H1 (cell line): ENCODE measurements around the gene ONECUT3. TPM values are rescaled to one million over a fixed set of nuclear protein-coding genes. Genes with fewer than 3 reads are reported as not detected.

Experiments used
- CTCF ChIA-PET: fragments of 300-600 bp; sonication (Branson Sonifier 250); formaldehyde crosslinking; loops from one replicate; lab custom pipeline; 2021; ENCODE audit not compliant: partially characterized antibody; lab: Charles Lee
- POLR2A ChIA-PET: fragments of 300-600 bp; sonication (Branson Sonifier 250); formaldehyde crosslinking; loops from one replicate; lab custom pipeline; 2021; ENCODE audit warnings: inconsistent platforms; ENCODE audit not compliant: partially characterized antibody; lab: Charles Lee
- DNase-seq, 2 experiments: peaks; one replicate each; pipeline versions ENCODE4 v3.0.0 to v3.0.0-alpha.2; 2010 to 2022; ENCODE audit warnings: low spot score in 2 of 2, low read depth in 1 of 2, mixed read lengths in 1 of 2
- FAIRE-seq: peaks from 2 replicates; lab custom pipeline; 2011; peaks lifted over from hg19 to GRCh38; lab: Jason Lieb, UNC
- H2AFZ ChIP-seq: 2 replicates; pipeline ENCODE4 v1.8.1; 2012; ENCODE audit warnings: low read length, inconsistent platforms
- H2AK5ac ChIP-seq: 2 replicates; pipeline ENCODE4 v1.6.1; 2013; ENCODE audit warnings: low read depth, low read length
- H2BK120ac ChIP-seq: replicated peaks from 2 replicates; pipeline ENCODE3; 2013; ENCODE audit warnings: low read depth, low read length, inconsistent platforms
- H2BK12ac ChIP-seq: 2 replicates; pipeline ENCODE4 v1.6.1; 2013; ENCODE audit warnings: low read depth, low read length
- H2BK15ac ChIP-seq: 2 replicates; pipeline ENCODE4 v1.6.1; 2013; ENCODE audit warnings: low read length
- H2BK20ac ChIP-seq: 2 replicates; pipeline ENCODE4 v1.6.1; 2013; ENCODE audit warnings: low read length
- H2BK5ac ChIP-seq: 2 replicates; pipeline ENCODE4 v1.6.1; 2013; ENCODE audit warnings: low read depth, low read length
- H3K14ac ChIP-seq: 2 replicates; pipeline ENCODE4 v1.6.1; 2013; ENCODE audit warnings: inconsistent platforms; ENCODE audit not compliant: insufficient read length
- H3K18ac ChIP-seq: 2 replicates; pipeline ENCODE4 v1.6.1; 2013; ENCODE audit warnings: low read length; ENCODE audit errors: extremely low read depth
- H3K23ac ChIP-seq: 2 replicates; pipeline ENCODE4 v1.6.1; 2013; ENCODE audit warnings: inconsistent platforms; ENCODE audit not compliant: insufficient read length
- H3K23me2 ChIP-seq: 2 replicates; pipeline ENCODE4 v1.6.1; 2013; ENCODE audit warnings: low read depth, low read length
- H3K27ac ChIP-seq: 2 replicates; pipeline ENCODE4 v1.6.1; 2011; ENCODE audit warnings: low read depth, low read length, inconsistent platforms
- H3K27me3 ChIP-seq, 4 experiments: replicated peaks in 1 of 4; 1 replicate in 1 of 4; 2 replicates in 3 of 4; pipeline versions ENCODE4 v1.6.1 to v1.8.1; 2011 to 2013; ENCODE audit warnings: low read length in 3 of 4, mild to moderate bottlenecking in 3 of 4, inconsistent platforms in 2 of 4, mixed read lengths in 2 of 4, moderate library complexity in 1 of 4; ENCODE audit not compliant: control insufficient read depth in 3 of 4, insufficient read depth in 3 of 4; ENCODE audit errors: extremely low read depth in 1 of 4
- H3K36me3 ChIP-seq, 4 experiments: 2 replicates each; pipeline versions ENCODE4 v1.6.1 to v1.8.1; 2011 to 2013; ENCODE audit warnings: mild to moderate bottlenecking in 4 of 4, low read length in 3 of 4, moderate library complexity in 2 of 4, control low read depth in 1 of 4, inconsistent platforms in 1 of 4; ENCODE audit not compliant: insufficient read depth in 4 of 4, control insufficient read depth in 2 of 4
- H3K4ac ChIP-seq: replicated peaks from 2 replicates; pipeline ENCODE3; 2013; ENCODE audit warnings: low read length, low read depth, mixed read lengths, inconsistent platforms; ENCODE audit not compliant: insufficient read length
- H3K4me1 ChIP-seq, 4 experiments: replicated peaks in 1 of 4; 1 replicate in 1 of 4; 2 replicates in 3 of 4; pipeline versions ENCODE4 v1.6.1 to v1.8.1; 2011 to 2013; ENCODE audit warnings: low read length in 3 of 4, inconsistent platforms in 2 of 4, mixed read lengths in 1 of 4; ENCODE audit not compliant: insufficient read depth in 4 of 4, control insufficient read depth in 3 of 4
- H3K4me2 ChIP-seq, 2 experiments: 2 replicates each; pipeline versions ENCODE4 v1.6.1 to v1.8.1; 2011 to 2013; ENCODE audit warnings: low read depth in 2 of 2, low read length in 2 of 2, control low read depth in 1 of 2, inconsistent platforms in 1 of 2, mild to moderate bottlenecking in 1 of 2; ENCODE audit not compliant: insufficient read depth in 1 of 2
- H3K4me3 ChIP-seq, 4 experiments: fragments of 200-600, 300-600 bp in 1 of 4; sonication (generic), shearing (Covaris generic), sonication (Bioruptor Twin) in 1 of 4; 2 replicates each; pipeline versions ENCODE4 v1.5.1 to v1.8.1; 2011 to 2016; ENCODE audit warnings: low read length in 4 of 4, low read depth in 3 of 4, control low read depth in 2 of 4, inconsistent platforms in 2 of 4, mild to moderate bottlenecking in 2 of 4, mixed read lengths in 1 of 4, moderate library complexity in 1 of 4; ENCODE audit not compliant: insufficient read depth in 2 of 4; ENCODE audit errors: extremely low read depth in 1 of 4
- H3K56ac ChIP-seq: replicated peaks from 2 replicates; pipeline ENCODE3; 2013; ENCODE audit warnings: low read depth, mild to moderate bottlenecking, mixed read lengths, low read length, inconsistent platforms; ENCODE audit not compliant: insufficient read length
- H3K79me1 ChIP-seq: 2 replicates; pipeline ENCODE4 v1.6.1; 2013; ENCODE audit warnings: low read depth, low read length, control low read depth
- H3K79me2 ChIP-seq, 2 experiments: 2 replicates each; pipeline versions ENCODE4 v1.6.1 to v1.8.1; 2012 to 2013; ENCODE audit warnings: low read length in 2 of 2, mild to moderate bottlenecking in 2 of 2, inconsistent platforms in 1 of 2; ENCODE audit not compliant: insufficient read depth in 2 of 2, control insufficient read depth in 1 of 2
- H3K9ac ChIP-seq, 4 experiments: replicated peaks in 1 of 4; 1 replicate in 1 of 4; 2 replicates in 3 of 4; pipeline versions ENCODE4 v1.6.1 to v1.8.1; 2011 to 2013; ENCODE audit warnings: low read depth in 3 of 4, low read length in 3 of 4, control low read depth in 2 of 4, mild to moderate bottlenecking in 2 of 4, moderate library complexity in 2 of 4, inconsistent platforms in 1 of 4; ENCODE audit errors: extremely low read depth in 1 of 4
- H3K9me3 ChIP-seq, 2 experiments: 2 replicates each; pipeline versions ENCODE4 v1.6.1 to v1.8.1; 2012 to 2013; ENCODE audit warnings: mild to moderate bottlenecking in 2 of 2, moderate library complexity in 2 of 2, control low read depth in 1 of 2, inconsistent platforms in 1 of 2, low read depth in 1 of 2, low read length in 1 of 2, mixed read lengths in 1 of 2; ENCODE audit not compliant: insufficient read depth in 2 of 2
- H4K20me1 ChIP-seq, 2 experiments: replicated peaks in 1 of 2; 2 replicates each; pipeline versions ENCODE3 to v1.8.1; 2011 to 2013; ENCODE audit warnings: inconsistent platforms in 2 of 2, low read length in 2 of 2, mild to moderate bottlenecking in 1 of 2; ENCODE audit not compliant: insufficient read depth in 2 of 2, control insufficient read depth in 1 of 2
- H4K5ac ChIP-seq: 2 replicates; pipeline ENCODE4 v1.6.1; 2013; ENCODE audit warnings: low read length, low read depth, mixed read lengths, inconsistent platforms; ENCODE audit not compliant: insufficient read length
- H4K8ac ChIP-seq: 2 replicates; pipeline ENCODE4 v1.8.0; 2013; ENCODE audit warnings: mild to moderate bottlenecking, moderate library complexity, low read length, inconsistent platforms; ENCODE audit not compliant: insufficient read depth; ENCODE audit errors: extremely low read depth
- H4K91ac ChIP-seq: replicated peaks from 2 replicates; pipeline ENCODE3; 2013; ENCODE audit warnings: low read length, mixed read lengths, inconsistent platforms; ENCODE audit not compliant: insufficient read length
- CTBP2 ChIP-seq: IDR thresholded peaks from 2 replicates; pipeline ENCODE4 v1.7.0; 2011; ENCODE audit warnings: borderline replicate concordance, mild to moderate bottlenecking, moderate library complexity, mixed read lengths, low read length; ENCODE audit not compliant: insufficient read depth, insufficient read length
- EZH2 ChIP-seq: fragments of 200-600 bp; sonication (generic); IDR thresholded peaks from 2 replicates; pipeline ENCODE4 v1.7.1; 2012; ENCODE audit warnings: low read depth, mild to moderate bottlenecking, moderate library complexity, low read length, inconsistent platforms; ENCODE audit not compliant: severe bottlenecking
- PHF8 ChIP-seq: fragments of 200-600 bp; sonication (generic); conservative IDR thresholded peaks from 2 replicates; pipeline ENCODE4 v1.7.1; 2012; ENCODE audit warnings: low read depth, mild to moderate bottlenecking, inconsistent platforms, low read length, moderate library complexity
- RNF2 ChIP-seq: fragments of 200-900, 300-1000 bp; sonication (generic); IDR thresholded peaks from 2 replicates; pipeline ENCODE4 v1.7.1; 2016; ENCODE audit warnings: borderline replicate concordance, low read depth, mild to moderate bottlenecking, antibody characterized with exemption, low read length; ENCODE audit not compliant: poor library complexity, severe bottlenecking; ENCODE audit errors: missing control alignments
- WGBS, 2 experiments: shearing (Covaris generic) in 1 of 2; methylation state at CpG; one replicate each; pipeline versions ENCODE4 v1.1.6 to v1.1.7; 2013 to 2015; ENCODE audit warnings: low lambda C conversion rate in 2 of 2, mixed read lengths in 2 of 2, inconsistent platforms in 1 of 2, low coverage in 1 of 2, missing lambda C conversion rate in 1 of 2; ENCODE audit not compliant: insufficient replicate concordance in 2 of 2, insufficient coverage in 1 of 2, insufficient read length in 1 of 2; ENCODE audit errors: extremely low coverage in 1 of 2, missing lambda C conversion rate in 1 of 2; 5-methylcytosine and 5-hydroxymethylcytosine counted together
- polyA plus RNA-seq, 7 experiments: library from polyadenylated mRNA; depleted of rRNA in 3 of 7; stranded (reverse) in 5 of 7; unstranded in 2 of 7; fragments of >200 nt in 5 of 7; fragments of 200-250 nt in 2 of 7; gene quantifications; 1 replicate in 5 of 7; 2 replicates in 1 of 7; 4 replicates in 1 of 7; pipeline versions ENCODE4 v1.2.1 to v1.2.3, GENCODE V29; 2011 to 2013; ENCODE audit warnings: missing spikeins in 2 of 7, mixed read lengths in 2 of 7
- total RNA-seq: library from RNA; stranded (reverse); fragmentation: NEBNext Ultra II Directional; extraction: Animal tissue kit (Norgen Biotek cat#: 25700); gene quantifications from 2 replicates; pipeline ENCODE4 v1.2.1, GENCODE V29; 2021
- TF ChIP-seq, protein P1 (sequence below), 3 experiments: IDR thresholded peaks; 1 replicate in 2 of 3; 2 replicates in 1 of 3; pipeline versions ENCODE4 v1.5.1 to v1.6.1; 2011; ENCODE audit warnings: low read length in 3 of 3, mild to moderate bottlenecking in 3 of 3, inconsistent platforms in 2 of 3, low read depth in 1 of 3, moderate library complexity in 1 of 3; ENCODE audit not compliant: insufficient read depth in 1 of 3; ENCODE audit errors: control extremely low read depth in 1 of 3
- TF ChIP-seq, protein P2 (sequence below): IDR thresholded peaks from 2 replicates; pipeline ENCODE4 v1.6.1; 2012; ENCODE audit warnings: low read length, inconsistent platforms

ONECUT3 gene
- total and polyA plus RNA-seq, 2 of the 8 experiments (the other 6 are each of a cell fraction or from before 2014, with no cell fraction given): not detected

DNA sequence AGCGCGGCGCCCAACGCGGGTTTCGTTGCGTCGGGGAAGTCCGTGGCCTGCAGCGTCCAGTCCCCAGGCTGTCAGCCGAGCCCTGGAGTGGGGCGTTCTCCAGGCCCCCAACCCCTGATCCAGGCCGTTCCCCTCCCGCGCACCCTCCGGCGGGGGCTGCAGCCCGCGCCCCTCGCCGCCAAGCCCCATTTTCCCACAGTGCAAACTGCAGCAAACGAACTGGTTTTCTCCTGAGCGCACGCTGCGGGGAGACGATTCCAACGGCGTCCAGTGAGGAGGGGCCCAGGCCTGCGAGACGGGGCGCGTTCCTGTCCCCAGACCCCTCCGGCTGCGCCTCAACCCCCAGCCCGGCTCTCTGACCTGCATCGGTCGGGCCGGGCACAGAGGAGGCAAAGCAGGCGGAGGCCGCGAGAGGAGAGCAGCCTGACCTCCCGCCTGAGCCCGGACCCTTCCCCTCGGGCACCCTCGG is 4.4 kb upstream of the ONECUT3 start:
- ChIA-PET POLR2A (interaction anchor here (1.2 to 3.6 kb wide), 3 partner anchors 12 to 45 kb away, joined by 3 to 21 read pairs (median 14); no protein-coding TSS in a partner anchor), CTCF (interaction anchor here (3.3 kb wide), 1 partner anchor 76 kb away, joined by 24 read pairs; no protein-coding TSS in a partner anchor)
- Histone ChIP-seq H2BK20ac (peak overlapping the region; percentile 10; the same call in 1 of the 2 replicates), H3K4me1 (peaks cover 0 to 51% (median 27%) of the 10 kb centered on the region in 4 experiments; a peak in 6 of 7 replicates), H3K79me2 (no peaks in the 10 kb centered on the region), H2BK5ac (no peak overlapping the region), H4K5ac (no peak overlapping the region), H3K56ac (no peak overlapping the region), H3K23me2 (peaks cover 5% of the 10 kb centered on the region; the same call in 1 of the 2 replicates), H4K91ac (no peak overlapping the region), H3K4me2 (peak overlapping the region; percentile 66 to 70; a peak in 3 of 4 replicates), H2AFZ (no peak overlapping the region), H2BK12ac (peak overlapping the region; percentile 60; the same call in 1 of the 2 replicates), H2AK5ac (no peak overlapping the region), H2BK15ac (no peak overlapping the region), H4K8ac (no peak overlapping the region), H2BK120ac (no peak overlapping the region), H3K27ac (no peak overlapping the region), H3K4me3 (peak overlapping the region in 1 of 4 experiments; percentile 59; a peak in 2 of 8 replicates), H3K4ac (no peak overlapping the region), H3K23ac (no peak overlapping the region), H4K20me1 (peaks cover 6 to 8% of the 10 kb centered on the region in 2 experiments), H3K9me3 (no peaks in the 10 kb centered on the region; a peak in 1 of 4 replicates), H3K79me1 (no peaks in the 10 kb centered on the region), H3K14ac (no peak overlapping the region), H3K27me3 (peaks cover 81 to 98% (median 91%) of the 10 kb centered on the region in 4 experiments), H3K9ac (no peak overlapping the region), H3K36me3 (peaks cover 0 to 23% (median 0%) of the 10 kb centered on the region in 4 experiments; a peak in 1 of 8 replicates), H3K18ac (peak overlapping the region; percentile 24; the same call in 1 of the 2 replicates)
- peak in 1 of 2 experiments; percentile 65 for DNase-seq
- WGBS, 2 experiments: 1% methylated on average over 24 of the region's 45 CpGs; no CpG with 5 or more reads in 1 of the 2 experiments
- no peak for FAIRE-seq
- TF ChIP-seq, protein P1, sequence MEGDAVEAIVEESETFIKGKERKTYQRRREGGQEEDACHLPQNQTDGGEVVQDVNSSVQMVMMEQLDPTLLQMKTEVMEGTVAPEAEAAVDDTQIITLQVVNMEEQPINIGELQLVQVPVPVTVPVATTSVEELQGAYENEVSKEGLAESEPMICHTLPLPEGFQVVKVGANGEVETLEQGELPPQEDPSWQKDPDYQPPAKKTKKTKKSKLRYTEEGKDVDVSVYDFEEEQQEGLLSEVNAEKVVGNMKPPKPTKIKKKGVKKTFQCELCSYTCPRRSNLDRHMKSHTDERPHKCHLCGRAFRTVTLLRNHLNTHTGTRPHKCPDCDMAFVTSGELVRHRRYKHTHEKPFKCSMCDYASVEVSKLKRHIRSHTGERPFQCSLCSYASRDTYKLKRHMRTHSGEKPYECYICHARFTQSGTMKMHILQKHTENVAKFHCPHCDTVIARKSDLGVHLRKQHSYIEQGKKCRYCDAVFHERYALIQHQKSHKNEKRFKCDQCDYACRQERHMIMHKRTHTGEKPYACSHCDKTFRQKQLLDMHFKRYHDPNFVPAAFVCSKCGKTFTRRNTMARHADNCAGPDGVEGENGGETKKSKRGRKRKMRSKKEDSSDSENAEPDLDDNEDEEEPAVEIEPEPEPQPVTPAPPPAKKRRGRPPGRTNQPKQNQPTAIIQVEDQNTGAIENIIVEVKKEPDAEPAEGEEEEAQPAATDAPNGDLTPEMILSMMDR (IDR thresholded peaks at IDR 0.05; ENCODE audit: control extremely low read depth in 1 of 3, insufficient read depth in 1 of 3, low read depth in 1 of 3, low read length in 3 of 3): no peak
- peak; percentile 99 for TF ChIP-seq EZH2
- TF ChIP-seq PHF8: 0 out of 2 replicates have a peak, but pooled peaks have one; percentile 4
- TF ChIP-seq CTBP2: peak; percentile 2
- TF ChIP-seq, protein P2, sequence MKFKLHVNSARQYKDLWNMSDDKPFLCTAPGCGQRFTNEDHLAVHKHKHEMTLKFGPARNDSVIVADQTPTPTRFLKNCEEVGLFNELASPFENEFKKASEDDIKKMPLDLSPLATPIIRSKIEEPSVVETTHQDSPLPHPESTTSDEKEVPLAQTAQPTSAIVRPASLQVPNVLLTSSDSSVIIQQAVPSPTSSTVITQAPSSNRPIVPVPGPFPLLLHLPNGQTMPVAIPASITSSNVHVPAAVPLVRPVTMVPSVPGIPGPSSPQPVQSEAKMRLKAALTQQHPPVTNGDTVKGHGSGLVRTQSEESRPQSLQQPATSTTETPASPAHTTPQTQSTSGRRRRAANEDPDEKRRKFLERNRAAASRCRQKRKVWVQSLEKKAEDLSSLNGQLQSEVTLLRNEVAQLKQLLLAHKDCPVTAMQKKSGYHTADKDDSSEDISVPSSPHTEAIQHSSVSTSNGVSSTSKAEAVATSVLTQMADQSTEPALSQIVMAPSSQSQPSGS: no peak
- peak; percentile 100 for TF ChIP-seq RNF2
